AG08396 (cell line): ENCODE measurements around the gene ABL1.
"Not testable (repeated sequence)": the region's sequence is repeated elsewhere in the genome, so short reads cannot be mapped to it uniquely, and the experiment has no call there.

Experiments
- DNase-seq: peaks from one replicate; pipeline ENCODE4 v3.0.0; 2012; ENCODE audit warnings: low spot score, mixed read lengths

Gene ABL1

GRCh38 chr9:130834371-130835336, at the start of gene ABL1:
TSS of gene ABL1 (plus strand) at chr9:130835254. CDS start at chr9:130835447, 193 bp downstream.
- peak; percentile 87 for DNase-seq

- DNase-seq, result no peak
These were observed 49.0 kb upstream of the ABL1 start for GRCh38 chr9:130785940-130786508.

GRCh38 chr9:130786526-130786925, 48.5 kb upstream of the ABL1 start:
- DNase-seq, result no peak

GRCh38 chr9:130789747-130790672, 45.0 kb upstream of the ABL1 start:
- no peak for DNase-seq

- no peak for DNase-seq
These were observed 43.7 kb upstream of the ABL1 start for GRCh38 chr9:130791303-130791894.

- DNase-seq, result no peak
These were observed 41.5 kb upstream of the ABL1 start for GRCh38 chr9:130793589-130793988.

GRCh38 chr9:130794021-130794420, 41.0 kb upstream of the ABL1 start:
- not testable (repeated sequence) for DNase-seq

- DNase-seq, result not testable (repeated sequence)
These were observed 40.6 kb upstream of the ABL1 start for GRCh38 chr9:130794423-130794822.

GRCh38 chr9:130794923-130795495, 40.0 kb upstream of the ABL1 start:
- no peak for DNase-seq

GRCh38 chr9:130803116-130803515, 31.9 kb upstream of the ABL1 start:
- DNase-seq, result not testable (repeated sequence)

GRCh38 chr9:130805510-130806326, 29.3 kb upstream of the ABL1 start:
- DNase-seq, result no peak

GRCh38 chr9:130806327-130806716, 28.7 kb upstream of the ABL1 start:
- no peak for DNase-seq

GRCh38 chr9:130810609-130811136, 24.4 kb upstream of the ABL1 start:
- no peak for DNase-seq

- DNase-seq, result no peak
These were observed 19.7 kb upstream of the ABL1 start for GRCh38 chr9:130815242-130815808.

- DNase-seq, result no peak
These were observed 17.1 kb upstream of the ABL1 start for GRCh38 chr9:130817914-130818313.

- no peak for DNase-seq
These were observed 14.8 kb upstream of the ABL1 start for GRCh38 chr9:130820135-130820738.

- DNase-seq, result peak; percentile 57
These were observed 11.6 kb upstream of the ABL1 start for GRCh38 chr9:130823435-130823834.

- DNase-seq, result no peak
These were observed 11.0 kb upstream of the ABL1 start for GRCh38 chr9:130824079-130824478.

- DNase-seq, result peak; percentile 64
These were observed 10.3 kb upstream of the ABL1 start for GRCh38 chr9:130824643-130825350.
